ENCODE measurements around the gene KIAA1671.

DNA sequence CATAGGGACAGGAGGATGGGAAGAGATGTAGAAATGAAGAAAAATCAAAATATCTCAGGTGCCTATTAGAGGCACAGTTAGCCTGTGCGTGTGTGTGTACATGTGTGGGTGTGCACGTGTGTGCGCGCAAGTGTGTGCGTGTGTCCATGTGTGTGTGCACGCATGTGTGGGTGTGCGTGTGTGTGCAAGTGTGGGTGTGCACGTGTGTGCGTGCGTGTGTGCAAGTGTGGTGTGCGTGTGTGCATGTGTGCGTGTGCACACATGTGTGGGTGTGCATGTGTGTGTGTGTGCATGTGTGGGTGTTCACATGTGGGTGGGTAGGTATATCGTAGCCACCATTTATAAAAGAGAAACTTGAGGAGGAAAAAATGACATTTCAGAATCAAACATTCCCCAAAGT is 276.3 kb downstream of the KIAA1671 start:
- TF ChIP-seq, protein P1, sequence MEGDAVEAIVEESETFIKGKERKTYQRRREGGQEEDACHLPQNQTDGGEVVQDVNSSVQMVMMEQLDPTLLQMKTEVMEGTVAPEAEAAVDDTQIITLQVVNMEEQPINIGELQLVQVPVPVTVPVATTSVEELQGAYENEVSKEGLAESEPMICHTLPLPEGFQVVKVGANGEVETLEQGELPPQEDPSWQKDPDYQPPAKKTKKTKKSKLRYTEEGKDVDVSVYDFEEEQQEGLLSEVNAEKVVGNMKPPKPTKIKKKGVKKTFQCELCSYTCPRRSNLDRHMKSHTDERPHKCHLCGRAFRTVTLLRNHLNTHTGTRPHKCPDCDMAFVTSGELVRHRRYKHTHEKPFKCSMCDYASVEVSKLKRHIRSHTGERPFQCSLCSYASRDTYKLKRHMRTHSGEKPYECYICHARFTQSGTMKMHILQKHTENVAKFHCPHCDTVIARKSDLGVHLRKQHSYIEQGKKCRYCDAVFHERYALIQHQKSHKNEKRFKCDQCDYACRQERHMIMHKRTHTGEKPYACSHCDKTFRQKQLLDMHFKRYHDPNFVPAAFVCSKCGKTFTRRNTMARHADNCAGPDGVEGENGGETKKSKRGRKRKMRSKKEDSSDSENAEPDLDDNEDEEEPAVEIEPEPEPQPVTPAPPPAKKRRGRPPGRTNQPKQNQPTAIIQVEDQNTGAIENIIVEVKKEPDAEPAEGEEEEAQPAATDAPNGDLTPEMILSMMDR (IDR thresholded peaks at IDR 0.05): no peak
- TF ChIP-seq POLR2AphosphoS5 (IDR thresholded peaks at IDR 0.05) (no peak), POLR2A (IDR thresholded peaks at IDR 0.05) (no peak)

Measured in breast epithelium (tissue), 3 donors.